ENCODE results near the gene ZBTB16.

ZBTB16 gene

GRCh38 chr11:114168691-114169090 is 109.2 kb downstream of the ZBTB16 start:
- no peak for DNase-seq (ENCODE audit: low spot score)

DNA sequence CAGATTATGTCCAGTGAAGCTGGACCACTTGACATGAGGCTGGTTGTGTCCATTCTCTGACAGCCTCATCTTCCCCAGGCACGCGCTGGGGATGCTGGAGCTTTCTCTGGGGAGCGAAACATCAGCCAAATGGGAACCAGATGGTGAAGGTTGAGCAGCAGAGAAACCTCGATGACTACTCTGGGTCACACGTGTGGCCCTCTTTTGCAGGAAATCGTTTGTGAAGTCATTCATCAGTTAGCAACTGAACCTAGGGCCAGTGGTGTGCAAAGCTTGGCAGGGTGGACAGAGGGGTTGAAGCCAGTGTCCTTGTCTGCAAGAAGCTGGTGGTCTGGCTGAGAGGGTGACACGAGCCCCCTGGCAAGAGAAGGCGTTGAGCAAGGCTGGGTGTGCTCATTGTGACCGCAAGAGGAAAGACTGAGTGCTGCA is 109.8 kb downstream of the ZBTB16 start:
- no peak for DNase-seq (ENCODE audit: low spot score)

- no peak for DNase-seq (ENCODE audit: low spot score)
Measured at GRCh38 chr11:114169821-114170220, 110.3 kb downstream of the ZBTB16 start.

DNA sequence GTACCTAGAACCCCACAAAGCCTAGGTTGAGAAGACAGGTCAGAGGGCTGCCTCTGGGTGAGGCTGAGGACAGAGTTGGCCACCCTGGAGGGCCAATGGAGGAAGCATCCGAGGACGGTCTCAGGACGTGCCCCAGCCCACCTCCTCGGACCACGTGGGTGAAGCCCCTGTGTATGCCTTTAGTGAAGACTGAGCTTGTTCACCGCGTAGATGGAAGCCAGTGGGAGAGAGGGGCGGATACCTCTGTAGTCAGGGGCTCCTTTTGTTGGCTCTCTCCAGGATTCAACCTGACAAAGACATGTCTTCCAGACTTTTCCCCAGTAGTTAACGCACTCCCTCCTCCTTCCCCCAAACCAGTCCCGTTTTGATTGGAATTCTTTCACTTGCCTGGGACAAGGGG is 110.7 kb downstream of the ZBTB16 start:
- DNase-seq (ENCODE audit: low spot score) = no peak

- no peak for DNase-seq (ENCODE audit: low spot score)
Measured at GRCh38 chr11:114171257-114172054, 111.9 kb downstream of the ZBTB16 start.

- DNase-seq (ENCODE audit: low spot score) = no peak
Measured at GRCh38 chr11:114172055-114172861, 112.7 kb downstream of the ZBTB16 start.

DNA sequence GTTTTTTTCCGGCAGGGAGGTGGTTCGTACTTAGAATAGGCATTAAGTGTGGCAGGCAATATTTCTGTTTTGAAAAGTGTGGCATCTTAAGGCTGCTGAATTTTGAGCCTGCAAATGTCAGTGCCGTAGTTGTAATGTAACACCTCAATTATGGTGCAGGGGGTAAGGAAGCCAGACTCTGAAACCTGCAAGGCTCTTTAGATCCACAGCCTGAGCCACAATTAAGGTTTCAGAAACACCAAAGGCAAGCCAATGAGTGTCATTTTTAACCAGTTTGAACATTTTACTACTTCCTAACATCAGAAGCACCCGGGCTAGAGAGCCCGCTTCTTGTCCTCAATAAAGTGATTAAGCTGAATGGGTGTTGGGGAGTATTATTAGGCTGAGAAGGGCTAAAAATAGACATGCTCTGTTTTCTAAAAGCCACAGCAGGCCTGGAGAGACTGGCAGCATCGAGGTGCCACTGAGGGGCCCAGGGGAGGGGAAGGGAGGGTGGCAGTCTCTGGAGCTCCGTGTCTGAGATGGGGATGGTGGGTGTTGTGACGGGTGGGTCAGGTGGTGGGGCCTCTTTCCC is 113.4 kb downstream of the ZBTB16 start:
- DNase-seq (ENCODE audit: low spot score) = no peak

DNA sequence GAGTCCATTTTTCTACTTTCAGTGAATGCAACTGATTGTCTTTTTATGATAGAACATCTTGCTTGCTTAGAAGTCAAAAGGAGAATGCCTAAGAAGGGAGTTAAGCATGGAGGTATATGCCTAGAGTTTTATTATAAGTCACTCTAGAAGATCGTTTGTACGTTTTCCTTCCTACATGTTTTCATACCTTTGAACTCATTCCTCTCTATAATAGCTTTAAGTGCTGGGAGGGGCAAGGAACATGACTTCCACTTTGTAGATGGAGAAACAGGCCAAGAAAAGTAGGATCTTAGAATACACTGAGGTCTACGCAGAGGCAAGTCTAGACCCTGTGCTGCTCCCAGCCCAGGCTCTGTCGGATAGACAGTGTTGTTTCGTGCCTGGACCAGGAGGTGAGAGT is 114.3 kb downstream of the ZBTB16 start:
- DNase-seq (ENCODE audit: low spot score) = no peak

DNA sequence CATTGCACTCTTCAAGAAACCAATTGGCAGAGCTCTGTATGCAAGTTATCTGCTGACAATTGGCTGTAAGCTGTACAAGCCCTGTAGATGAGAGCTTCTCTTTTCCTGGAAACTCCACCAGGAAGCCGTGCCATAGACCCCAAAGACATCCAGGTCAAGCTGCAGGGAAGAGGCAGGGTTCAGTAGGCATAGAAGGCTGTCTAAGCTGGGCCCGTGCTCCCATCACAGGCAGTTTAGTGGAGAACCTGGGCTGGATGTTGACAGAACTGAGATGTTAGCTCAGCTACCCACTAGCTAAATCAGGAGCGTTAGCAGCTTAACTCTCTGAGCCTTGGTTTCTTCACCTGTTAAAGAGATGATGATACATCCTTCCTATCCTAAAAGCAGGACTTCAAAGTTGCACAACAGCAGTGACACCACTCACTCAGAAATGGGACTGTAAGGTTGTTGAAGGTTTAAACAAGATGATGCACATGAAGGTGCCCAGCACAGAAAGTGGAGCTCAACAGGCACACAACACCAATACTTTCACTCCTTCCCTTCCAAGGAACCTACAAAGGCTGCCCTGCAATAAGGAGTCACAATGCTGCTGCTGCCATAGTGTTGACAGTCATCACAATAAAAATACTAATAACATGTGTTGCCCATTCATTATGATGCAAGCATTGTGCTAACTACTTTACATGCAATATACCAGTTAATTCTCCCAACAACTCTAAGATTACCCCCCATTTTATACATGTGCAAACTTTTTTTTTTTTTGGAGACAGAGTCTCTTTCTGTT is 115.4 kb downstream of the ZBTB16 start:
- no peak for DNase-seq (ENCODE audit: low spot score)

DNA sequence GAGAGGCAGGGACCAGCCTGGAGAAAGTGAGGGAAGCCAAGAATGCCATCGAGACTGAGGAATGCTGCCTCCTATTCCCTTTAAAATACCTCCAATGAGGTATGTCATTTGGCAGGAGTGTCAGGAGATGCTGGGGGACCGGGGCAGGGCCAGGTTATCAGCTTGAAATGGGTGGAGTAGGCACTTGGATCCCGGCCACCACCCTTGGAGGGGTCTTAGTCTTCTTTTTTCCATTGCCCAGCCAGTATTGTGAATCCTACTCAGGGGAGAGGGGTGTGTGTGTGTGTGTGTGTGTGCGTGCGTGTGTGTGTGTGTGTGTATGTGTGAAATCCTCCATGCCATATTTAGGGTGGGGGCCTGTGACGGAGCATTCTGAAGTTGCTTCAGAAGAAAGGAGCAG is 116.2 kb downstream of the ZBTB16 start:
- no peak for DNase-seq (ENCODE audit: low spot score)

- no peak for DNase-seq (ENCODE audit: low spot score)
Measured at GRCh38 chr11:114176321-114176720, 116.8 kb downstream of the ZBTB16 start.

DNA sequence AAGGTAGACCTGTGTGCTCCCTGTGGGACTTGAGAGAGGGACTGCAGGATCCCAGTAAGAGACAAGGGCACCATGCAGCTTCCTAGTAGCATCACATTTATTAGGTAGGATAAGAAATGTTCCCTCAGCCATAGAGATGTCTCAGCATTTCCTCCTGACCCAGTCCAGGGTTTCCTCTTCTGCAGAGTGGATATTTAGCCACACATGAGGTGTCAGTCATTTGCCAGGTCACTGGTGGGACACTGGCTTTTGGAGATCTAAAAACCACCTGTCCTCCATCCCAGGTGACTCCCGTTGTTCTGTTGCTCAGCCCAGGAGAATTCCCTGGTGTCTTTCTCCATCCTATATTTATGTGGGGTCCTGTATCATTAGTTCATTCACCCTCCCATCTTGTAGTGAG is 119.1 kb downstream of the ZBTB16 start:
- DNase-seq (ENCODE audit: low spot score) = no peak

DNA sequence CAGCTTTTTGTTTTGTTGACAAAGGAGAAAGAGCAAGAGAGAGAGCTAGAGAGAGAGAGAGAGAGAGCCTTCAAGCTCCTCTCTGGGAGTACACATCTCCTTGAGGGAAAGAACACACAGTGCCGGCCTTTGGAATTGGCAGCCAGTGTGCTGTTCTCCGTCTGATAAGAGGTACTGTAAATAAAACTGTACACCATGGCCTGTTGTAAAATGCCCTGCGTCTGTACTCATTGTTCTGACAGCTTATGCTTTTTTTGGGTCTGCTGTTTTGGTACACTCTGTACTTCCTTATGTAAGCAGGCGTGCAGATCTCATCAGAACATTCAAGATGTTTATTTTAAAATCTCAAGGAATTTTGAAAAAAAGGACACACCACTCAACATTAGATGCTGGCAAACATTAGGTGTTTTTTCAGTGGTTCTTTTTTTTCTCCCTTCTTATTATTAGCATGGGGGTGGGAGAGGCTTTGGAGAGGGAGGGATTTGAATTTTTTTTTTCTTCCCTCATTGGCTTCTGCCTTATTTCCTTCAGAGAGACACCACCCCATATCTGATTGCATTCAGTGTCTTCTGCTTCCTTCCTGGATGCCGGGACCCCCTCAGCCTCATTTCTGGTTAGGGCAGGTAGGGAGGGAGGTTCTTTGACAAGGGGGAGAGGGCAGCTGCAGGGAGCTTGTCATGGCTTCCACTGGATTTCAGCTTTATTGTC is 119.9 kb downstream of the ZBTB16 start:
- DNase-seq (ENCODE audit: low spot score) = no peak

DNA sequence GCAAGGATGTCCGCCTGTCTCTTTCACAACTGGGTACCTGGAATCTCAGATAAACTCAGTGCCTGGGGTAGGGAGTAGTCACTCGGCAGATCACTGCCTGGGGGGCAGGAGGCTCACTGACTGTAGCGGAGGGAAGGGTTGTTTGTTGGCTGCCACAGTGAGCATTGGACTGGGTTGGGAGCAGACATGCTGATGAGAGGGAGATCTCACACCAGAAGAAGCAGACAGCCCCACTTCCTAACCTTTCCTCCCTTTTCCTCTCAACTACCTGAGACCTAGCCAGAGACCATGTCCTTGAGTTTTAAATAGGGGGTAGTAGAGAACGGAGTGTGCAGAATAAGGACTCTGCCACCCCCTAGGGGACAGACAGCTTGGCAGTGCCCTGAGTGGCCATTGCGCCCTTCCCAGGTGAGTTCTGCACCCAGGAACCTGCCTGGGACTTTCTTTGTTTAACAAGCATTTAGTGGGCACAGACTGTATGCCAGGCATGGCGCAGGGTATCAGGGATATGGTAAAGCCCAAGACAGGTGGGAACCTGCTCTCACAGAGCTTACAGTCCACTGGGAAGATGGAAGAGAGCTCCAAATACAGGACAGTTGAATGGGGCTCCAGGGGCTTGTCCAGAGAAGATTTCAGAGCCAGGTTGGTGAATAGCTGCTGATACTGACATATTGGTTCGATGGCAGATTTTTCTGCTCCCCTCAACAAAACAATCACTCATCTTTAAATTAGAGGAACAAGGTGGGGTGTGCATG is 121.0 kb downstream of the ZBTB16 start:
- peak; percentile 31 for DNase-seq (ENCODE audit: low spot score)

DNA sequence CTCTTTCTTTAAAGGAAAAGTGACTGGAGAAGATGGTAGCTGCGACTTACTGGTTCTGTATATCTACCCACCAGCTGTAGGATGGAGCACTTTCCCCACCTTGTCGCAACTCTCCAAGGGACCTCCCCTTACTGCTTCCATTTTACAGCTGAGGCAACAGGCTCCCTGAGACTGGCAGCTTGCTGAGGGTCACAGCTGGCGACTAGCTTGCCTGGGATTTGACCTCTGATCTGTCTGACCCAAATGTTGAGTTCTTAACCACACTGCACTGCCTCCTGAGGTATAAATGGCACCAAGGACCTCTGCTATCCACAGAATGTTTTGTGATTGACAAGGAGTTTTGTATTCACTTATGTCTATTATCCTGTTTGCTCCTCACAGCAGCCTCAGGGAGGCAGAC is 121.7 kb downstream of the ZBTB16 start:
- no peak for DNase-seq (ENCODE audit: low spot score)

DNA sequence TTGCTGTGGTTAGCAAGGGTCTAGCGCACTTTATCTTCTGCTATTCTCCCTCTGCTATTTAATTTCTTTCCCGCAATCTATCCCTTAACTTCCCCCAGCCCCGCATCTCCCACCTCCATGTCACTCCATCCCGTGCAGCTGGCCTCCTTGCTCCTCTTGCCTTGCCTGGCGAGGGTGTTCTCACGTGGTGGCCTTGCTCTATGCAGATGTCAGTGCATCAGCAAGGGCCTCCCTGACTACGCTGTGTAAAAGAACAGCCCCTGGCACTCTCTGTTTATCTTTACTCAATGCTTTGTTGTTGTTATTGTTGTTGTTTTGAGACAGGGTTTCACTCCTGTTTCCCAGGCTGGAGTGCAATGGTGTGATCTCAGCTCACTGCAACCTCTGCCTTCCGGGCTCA is 122.2 kb downstream of the ZBTB16 start:
- no peak for DNase-seq (ENCODE audit: low spot score)

- DNase-seq (ENCODE audit: low spot score) = no peak
Measured at GRCh38 chr11:114182471-114183043, 123.0 kb downstream of the ZBTB16 start.

GRCh38 chr11:114183044-114183511 is 123.6 kb downstream of the ZBTB16 start:
- DNase-seq (ENCODE audit: low spot score) = no peak

GRCh38 chr11:114185436-114185835 is 125.9 kb downstream of the ZBTB16 start:
- DNase-seq (ENCODE audit: low spot score) = no peak

- no peak for DNase-seq (ENCODE audit: low spot score)
Measured at GRCh38 chr11:114187173-114187572, 127.7 kb downstream of the ZBTB16 start.
